K562 (cell line): Measurements from ENCODE around the gene RALGAPB. TPM values are rescaled to one million over a fixed set of nuclear protein-coding genes. Genes with fewer than 3 reads are reported as not detected.

Experiments
- BHLHE40 ChIP-seq: IDR thresholded peaks from 2 replicates; pipeline ENCODE4 v1.6.1; 2011; ENCODE audit warnings: low read length, improper control_type of control experiment
- C11orf30 ChIP-seq: fragments of 450-650 bp; IDR thresholded peaks from 2 replicates; pipeline ENCODE4 v1.6.1; 2016; ENCODE audit warnings: low read depth, mild to moderate bottlenecking
- CEBPB ChIP-seq: fragments of 450-650 bp; IDR thresholded peaks from 2 replicates; pipeline ENCODE4 v1.6.1; 2016; ENCODE audit warnings: missing genetic modification characterization, missing compliant biosample characterization
- ETS2 ChIP-seq: IDR thresholded peaks from 2 replicates; pipeline ENCODE4 v1.6.1; 2016; ENCODE audit warnings: borderline replicate concordance, missing genetic modification characterization, mild to moderate bottlenecking, moderate library complexity, missing compliant biosample characterization; ENCODE audit not compliant: poor library complexity, severe bottlenecking
- FOXA1 ChIP-seq: fragments of 450-650 bp; IDR thresholded peaks from 2 replicates; pipeline ENCODE4 v1.6.1; 2016; ENCODE audit warnings: mild to moderate bottlenecking, borderline replicate concordance
- MITF ChIP-seq: IDR thresholded peaks from 2 replicates; pipeline ENCODE4 v1.6.1; 2014; ENCODE audit warnings: antibody characterized with exemption
- NR3C1 ChIP-seq: sonication (generic); formaldehyde crosslinking; IDR thresholded peaks from 2 replicates; pipeline ENCODE4 v1.8.1; 2022; ENCODE audit warnings: missing genetic modification reagents
- PKNOX1 ChIP-seq: fragments of 450-650 bp; IDR thresholded peaks from 2 replicates; pipeline ENCODE4 v1.6.1; 2016
- RBM22 ChIP-seq: fragments of 200-400 bp; formaldehyde crosslinking; IDR thresholded peaks from 2 replicates; pipeline ENCODE4 v1.6.1; 2018; ENCODE audit warnings: low read length, low read depth; ENCODE audit not compliant: poor library complexity, severe bottlenecking
- RCOR1 ChIP-seq, 2 experiments: IDR thresholded peaks; 2 replicates each; pipeline ENCODE4 v1.6.1; 2012; ENCODE audit warnings: low read depth in 2 of 2, low read length in 2 of 2, borderline replicate concordance in 1 of 2, improper control_type of control experiment in 1 of 2
- SMARCA5 ChIP-seq: fragments of 450-650 bp; IDR thresholded peaks from 2 replicates; pipeline ENCODE4 v1.6.1; 2016
- TAF9B ChIP-seq: fragments of 450-650 bp; IDR thresholded peaks from 2 replicates; pipeline ENCODE4 v1.6.1; 2018; ENCODE audit warnings: mild to moderate bottlenecking; ENCODE audit not compliant: partially characterized antibody
- UBTF ChIP-seq, 2 experiments: IDR thresholded peaks; 2 replicates each; pipeline ENCODE4 v1.6.1; 2012; ENCODE audit warnings: improper control_type of control experiment in 2 of 2, low read depth in 2 of 2, low read length in 2 of 2, borderline replicate concordance in 1 of 2
- ZNF133 ChIP-seq: fragments of 250-450 bp; sonication (Bioruptor Pico); IDR thresholded peaks from 2 replicates; pipeline ENCODE4 v1.4.0; 2020; ENCODE audit warnings: mild to moderate bottlenecking
- ZNF431 ChIP-seq: sonication (generic); formaldehyde crosslinking; IDR thresholded peaks from 2 replicates; pipeline ENCODE4 v1.8.0; 2022; ENCODE audit warnings: mild to moderate bottlenecking, missing genetic modification reagents
- ZNF449 ChIP-seq: fragments of 250-450 bp; sonication (Bioruptor Pico); IDR thresholded peaks from 2 replicates; pipeline ENCODE4 v1.8.0; 2022; ENCODE audit warnings: moderate library complexity, mild to moderate bottlenecking, inconsistent platforms
- ZNF507 ChIP-seq: conservative IDR thresholded peaks from 2 replicates; pipeline ENCODE4 v1.6.1; 2017; ENCODE audit warnings: missing genetic modification characterization, missing compliant biosample characterization
- ZSCAN29 ChIP-seq: fragments of 450-650 bp; IDR thresholded peaks from 2 replicates; pipeline ENCODE4 v1.6.1; 2017
- polyA plus RNA-seq, 8 experiments: library from polyadenylated mRNA; depleted of rRNA in 4 of 8; stranded (reverse) in 5 of 8; unstranded in 3 of 8; fragments of >200 nt; fragmentation: Nextera tagmentation in 2 of 8; fragmentation: Illumina TruSeq in 1 of 8; extraction: Ambion mirVana in 2 of 8; extraction: Trizol in 1 of 8; gene quantifications; 2 replicates each; pipeline versions ENCODE4 v1.2.1 to v1.2.3, GENCODE V29; 2011 to 2014; ENCODE audit warnings: inconsistent platforms in 1 of 8, missing spikeins in 1 of 8
- total RNA-seq, 7 experiments: library from RNA; depleted of rRNA in 6 of 7; stranded (reverse); fragments of >200 nt in 6 of 7; fragmentation: Illumina TruSeq in 2 of 7; extraction: Trizol in 2 of 7; gene quantifications; 2 replicates each; pipeline versions ENCODE4 v1.2.1 to v1.2.3, GENCODE V29; 2011 to 2021; ENCODE audit warnings: low replicate concordance in 1 of 7

Gene RALGAPB
- total and polyA plus RNA-seq, 9 of the 15 experiments (the other 6 are each of a cell fraction or from before 2014, with no cell fraction given), result 4.3 to 25.6 (median 13.6) TPM

- TF ChIP-seq ZNF133 (CRISPR knock-in tag), result no peak
- TF ChIP-seq RCOR1 (IDR thresholded peaks at IDR 0.05; ENCODE audit: borderline replicate concordance in 1 of 2, low read depth in 2 of 2, low read length in 2 of 2), result peak; percentile 24 to 83; a peak in 3 of 4 replicates
- no peak for TF ChIP-seq CEBPB (tag)
- 0 out of 4 replicates have a peak, but pooled peaks of 1 of the 2 experiments have one; percentile 52 for TF ChIP-seq UBTF (IDR thresholded peaks at IDR 0.05; ENCODE audit: borderline replicate concordance in 1 of 2, low read depth in 2 of 2, low read length in 2 of 2)
- TF ChIP-seq ZNF449 (CRISPR knock-in tag), result no peak
- no peak for TF ChIP-seq NR3C1 (CRISPR knock-in tag)
- peak; percentile 94 for TF ChIP-seq TAF9B
- peak; percentile 61 for TF ChIP-seq C11orf30
- TF ChIP-seq ZSCAN29, result no peak
- TF ChIP-seq PKNOX1, result peak; percentile 39; the same call in 1 of the 2 replicates
- TF ChIP-seq BHLHE40, result peak; percentile 62
- TF ChIP-seq MITF, result no peak
- no peak for TF ChIP-seq FOXA1
- TF ChIP-seq RBM22, result peak; percentile 44
- no peak for TF ChIP-seq ZNF431 (CRISPR knock-in tag)
- TF ChIP-seq ETS2 (tag), result no peak
- TF ChIP-seq SMARCA5, result no peak
- no peak for TF ChIP-seq ZNF507 (tag)
- TF ChIP-seq, all 486 proteins: peak for 185
Observed at GRCh38 chr20:38446441-38447209, 26.0 kb upstream of the RALGAPB start (continued).
